Loucy (cell line): Measurements from ENCODE around the gene LHX5.

ENCODE experiments used
- EZH2phosphoT487 ChIP-seq: fragments of 200-600 bp; IDR thresholded peaks from 2 replicates; pipeline ENCODE4 v1.6.1; 2018; ENCODE audit warnings: antibody characterized with exemption, mild to moderate bottlenecking, moderate library complexity, borderline replicate concordance
- TF ChIP-seq, protein P1 (sequence below): fragments of 200-600 bp; sonication (generic); conservative IDR thresholded peaks from 2 replicates; pipeline ENCODE4 v1.5.1; 2014; ENCODE audit warnings: mild to moderate bottlenecking, antibody characterized with exemption, low read length

DNA sequence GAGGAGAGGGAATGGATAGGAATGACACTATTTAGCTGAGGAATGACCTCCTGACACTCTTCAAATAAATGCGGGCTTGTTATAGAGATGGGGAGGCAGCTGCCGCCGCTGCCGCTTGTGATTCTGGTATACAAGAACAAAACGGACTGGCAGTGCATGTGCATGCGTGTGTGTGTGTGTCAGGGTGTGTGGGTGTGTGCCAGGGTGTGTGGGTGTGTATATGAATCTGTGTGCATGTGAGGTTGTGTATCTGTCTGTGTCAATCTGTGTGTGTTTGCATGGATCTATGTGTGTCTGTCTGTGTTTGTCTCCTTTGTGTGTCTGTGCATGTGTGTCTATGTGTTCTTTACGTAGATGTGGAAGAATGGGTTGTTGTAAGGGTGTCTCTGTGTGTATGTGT, 26.0 kb upstream of the LHX5 start:
- TF ChIP-seq, protein P1, sequence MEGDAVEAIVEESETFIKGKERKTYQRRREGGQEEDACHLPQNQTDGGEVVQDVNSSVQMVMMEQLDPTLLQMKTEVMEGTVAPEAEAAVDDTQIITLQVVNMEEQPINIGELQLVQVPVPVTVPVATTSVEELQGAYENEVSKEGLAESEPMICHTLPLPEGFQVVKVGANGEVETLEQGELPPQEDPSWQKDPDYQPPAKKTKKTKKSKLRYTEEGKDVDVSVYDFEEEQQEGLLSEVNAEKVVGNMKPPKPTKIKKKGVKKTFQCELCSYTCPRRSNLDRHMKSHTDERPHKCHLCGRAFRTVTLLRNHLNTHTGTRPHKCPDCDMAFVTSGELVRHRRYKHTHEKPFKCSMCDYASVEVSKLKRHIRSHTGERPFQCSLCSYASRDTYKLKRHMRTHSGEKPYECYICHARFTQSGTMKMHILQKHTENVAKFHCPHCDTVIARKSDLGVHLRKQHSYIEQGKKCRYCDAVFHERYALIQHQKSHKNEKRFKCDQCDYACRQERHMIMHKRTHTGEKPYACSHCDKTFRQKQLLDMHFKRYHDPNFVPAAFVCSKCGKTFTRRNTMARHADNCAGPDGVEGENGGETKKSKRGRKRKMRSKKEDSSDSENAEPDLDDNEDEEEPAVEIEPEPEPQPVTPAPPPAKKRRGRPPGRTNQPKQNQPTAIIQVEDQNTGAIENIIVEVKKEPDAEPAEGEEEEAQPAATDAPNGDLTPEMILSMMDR, result no peak
- no peak for TF ChIP-seq EZH2phosphoT487
